ENCODE measurements around the gene ZDHHC21.

- TF ChIP-seq POLR2A (IDR thresholded peaks at IDR 0.05): no peak
- no peak for TF ChIP-seq CTCF (IDR thresholded peaks at IDR 0.05)
Observed at GRCh38 chr9:14645648-14646047, 47.6 kb downstream of the ZDHHC21 start.
